ENCODE results near the gene RNF151. TPM values are rescaled to one million over a fixed set of nuclear protein-coding genes. Genes with fewer than 3 reads are reported as not detected.

The RNF151 gene
- total and polyA plus RNA-seq, 2 of the 13 experiments (the other 11 are each of a cell fraction or from before 2014, with no cell fraction given): not detected

- TF ChIP-seq ZNF574 (CRISPR knock-in tag; IDR thresholded peaks at IDR 0.05) (peak; percentile 85), WIZ (CRISPR knock-in tag; IDR thresholded peaks at IDR 0.05) (no peak), CREB1 (IDR thresholded peaks at IDR 0.05) (peak; percentile 93), CREB1 (CRISPR knock-in tag; IDR thresholded peaks at IDR 0.05) (peak; percentile 97), PLRG1 (conservative IDR thresholded peaks at IDR 0.05) (no peak), ZNF792 (CRISPR knock-in tag; IDR thresholded peaks at IDR 0.05) (0 out of 2 replicates have a peak, but pooled peaks have one; percentile 46), ISL2 (CRISPR knock-in tag; IDR thresholded peaks at IDR 0.05) (peak; percentile 62), YEATS4 (CRISPR knock-in tag; IDR thresholded peaks at IDR 0.05; ENCODE audit: borderline replicate concordance) (peak; percentile 83), KLF12 (CRISPR knock-in tag; IDR thresholded peaks at IDR 0.05; ENCODE audit: borderline replicate concordance) (peak; percentile 95), ZNF282 (IDR thresholded peaks at IDR 0.05; ENCODE audit: partially characterized antibody) (no peak), EHMT2 (IDR thresholded peaks at IDR 0.05; ENCODE audit: borderline replicate concordance, low read depth, low read length) (no peak), SP140L (CRISPR knock-in tag; IDR thresholded peaks at IDR 0.05; ENCODE audit: borderline replicate concordance) (no peak), HDAC2 (CRISPR knock-in tag; IDR thresholded peaks at IDR 0.05) (peak; percentile 16), ZNF652 (CRISPR knock-in tag; IDR thresholded peaks at IDR 0.05; ENCODE audit: borderline replicate concordance, low read depth) (no peak), SETDB1 (CRISPR knock-in tag; IDR thresholded peaks at IDR 0.05; ENCODE audit: borderline replicate concordance) (no peak), RARA (CRISPR knock-in tag; IDR thresholded peaks at IDR 0.05) (0 out of 2 replicates have a peak, but pooled peaks have one; percentile 26), ZNF816 (CRISPR knock-in tag; IDR thresholded peaks at IDR 0.05; ENCODE audit: borderline replicate concordance) (no peak), HCFC1 (IDR thresholded peaks at IDR 0.05; ENCODE audit: low read depth, low read length) (peak; percentile 63), ZKSCAN8 (CRISPR knock-in tag; IDR thresholded peaks at IDR 0.05; ENCODE audit: borderline replicate concordance) (no peak), ZNF569 (CRISPR knock-in tag; IDR thresholded peaks at IDR 0.05; ENCODE audit: borderline replicate concordance) (no peak), FOXO4 (CRISPR knock-in tag; conservative IDR thresholded peaks at IDR 0.05) (no peak), CHD4 (IDR thresholded peaks at IDR 0.05; ENCODE audit: borderline replicate concordance, low read length) (no peak), BRCA1 (CRISPR knock-in tag; IDR thresholded peaks at IDR 0.05) (no peak), ZSCAN22 (CRISPR knock-in tag; IDR thresholded peaks at IDR 0.05) (no peak), DPF2 (CRISPR knock-in tag; IDR thresholded peaks at IDR 0.05; ENCODE audit: borderline replicate concordance, low read depth) (no peak), FOXA3 (CRISPR knock-in tag; IDR thresholded peaks at IDR 0.05) (peak; percentile 41; the same call in 1 of the 2 replicates)
- TF ChIP-seq, protein P1, sequence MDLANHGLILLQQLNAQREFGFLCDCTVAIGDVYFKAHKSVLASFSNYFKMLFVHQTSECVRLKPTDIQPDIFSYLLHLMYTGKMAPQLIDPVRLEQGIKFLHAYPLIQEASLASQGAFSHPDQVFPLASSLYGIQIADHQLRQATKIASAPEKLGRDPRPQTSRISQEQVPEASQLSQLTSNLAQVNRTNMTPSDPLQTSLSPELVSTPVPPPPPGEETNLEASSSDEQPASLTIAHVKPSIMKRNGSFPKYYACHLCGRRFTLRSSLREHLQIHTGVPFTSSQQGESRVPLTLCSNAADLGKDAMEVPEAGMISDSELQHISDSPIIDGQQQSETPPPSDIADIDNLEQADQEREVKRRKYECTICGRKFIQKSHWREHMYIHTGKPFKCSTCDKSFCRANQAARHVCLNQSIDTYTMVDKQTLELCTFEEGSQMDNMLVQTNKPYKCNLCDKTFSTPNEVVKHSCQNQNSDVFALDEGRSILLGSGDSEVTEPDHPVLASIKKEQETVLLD (CRISPR knock-in tag; IDR thresholded peaks at IDR 0.05; ENCODE audit: low read depth): peak; percentile 73
Observed at GRCh38 chr16:1964506-1965395, 1.9 kb upstream of the RNF151 start, which contains the start of gene RPS2 (continued).

All from HepG2 (cell line).